Measurements from ENCODE around the gene CTNS.
A peak's percentile ranks its signal among the peaks of the same experiment; 100 is the strongest.

Gene CTNS

GRCh38 chr17:3668279-3669084, 31.9 kb downstream of the CTNS start, which contains the start of the genes EMC6 and TAX1BP3 (continued):
- no peak for TF ChIP-seq CTCF (tag by site-specific recombination; IDR thresholded peaks at IDR 0.05)
- no peak; the same call in 1 of the 2 replicates for TF ChIP-seq KLF16 (tag by site-specific recombination; IDR thresholded peaks at IDR 0.05)
- TF ChIP-seq BCL6B (tag by site-specific recombination; IDR thresholded peaks at IDR 0.05): no peak
- TF ChIP-seq ZNF488 (tag by site-specific recombination; IDR thresholded peaks at IDR 0.05): no peak
- TF ChIP-seq ZNF140 (tag by site-specific recombination; IDR thresholded peaks at IDR 0.05): no peak
- peak; percentile 45 for TF ChIP-seq ZNF501 (tag by site-specific recombination; IDR thresholded peaks at IDR 0.05)
- peak; percentile 77 for TF ChIP-seq SP2 (tag by site-specific recombination; IDR thresholded peaks at IDR 0.05)
- 0 out of 2 replicates have a peak, but pooled peaks have one; percentile 52 for TF ChIP-seq ZFP69B (tag by site-specific recombination; IDR thresholded peaks at IDR 0.05)
- TF ChIP-seq ZNF398 (tag by site-specific recombination; IDR thresholded peaks at IDR 0.05): no peak
- TF ChIP-seq REST (tag by site-specific recombination; IDR thresholded peaks at IDR 0.05): peak; percentile 94
- no peak for TF ChIP-seq ZNF639 (tag by site-specific recombination; IDR thresholded peaks at IDR 0.05)
- no peak for TF ChIP-seq GFI1B (tag by site-specific recombination; IDR thresholded peaks at IDR 0.05)
- TF ChIP-seq ZXDB (tag by site-specific recombination; IDR thresholded peaks at IDR 0.05): peak; percentile 28
- TF ChIP-seq ZNF26 (tag by site-specific recombination; IDR thresholded peaks at IDR 0.05): no peak
- no peak for TF ChIP-seq ZNF530 (tag by site-specific recombination; IDR thresholded peaks at IDR 0.05; ENCODE audit: low read depth)
- no peak for TF ChIP-seq HOXA7 (CRISPR knock-in tag; IDR thresholded peaks at IDR 0.05; ENCODE audit: borderline replicate concordance)
- TF ChIP-seq ZNF354C (tag by site-specific recombination; IDR thresholded peaks at IDR 0.05; ENCODE audit: borderline replicate concordance, low read depth): no peak
- no peak for TF ChIP-seq ZNF239 (tag by site-specific recombination; IDR thresholded peaks at IDR 0.05)
- TF ChIP-seq ZNF132 (tag by site-specific recombination; IDR thresholded peaks at IDR 0.05; ENCODE audit: borderline replicate concordance): no peak
- no peak for TF ChIP-seq AEBP2 (tag by site-specific recombination; IDR thresholded peaks at IDR 0.05; ENCODE audit: borderline replicate concordance)
- TF ChIP-seq ZNF24 (tag by site-specific recombination; IDR thresholded peaks at IDR 0.05): peak; percentile 44; the same call in 1 of the 2 replicates
- no peak for TF ChIP-seq ZNF248 (tag by site-specific recombination; IDR thresholded peaks at IDR 0.05)
- no peak for TF ChIP-seq ZNF214 (tag by site-specific recombination; IDR thresholded peaks at IDR 0.05; ENCODE audit: borderline replicate concordance)

Measured in HEK293 (cell line).